ENCODE measurements around the gene CR1.
"Not testable (repeated sequence)": the region's sequence is repeated elsewhere in the genome, so short reads cannot be mapped to it uniquely, and the experiment has no call there.

Gene CR1

DNA sequence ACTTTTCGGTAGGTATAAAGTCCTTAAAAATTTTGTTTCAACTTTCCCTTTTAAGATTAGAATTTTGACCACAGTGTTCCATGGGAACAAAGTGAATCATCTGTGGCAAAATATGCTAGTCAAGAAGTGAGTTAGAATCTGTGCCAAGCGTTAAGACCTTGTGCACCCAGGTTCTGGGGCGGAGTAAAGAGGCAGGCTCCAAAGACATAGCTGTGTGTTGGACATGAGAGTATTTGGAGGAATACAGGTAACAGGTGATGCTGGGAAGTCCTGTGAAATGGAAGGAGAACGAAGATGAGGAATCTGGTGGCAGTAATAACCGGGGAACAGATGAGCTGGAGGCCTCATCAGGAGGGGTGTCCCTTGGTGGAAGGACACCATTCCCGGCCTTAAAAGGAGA lies 138.3 kb downstream of the CR1 start:
- H3K27ac Mint-ChIP-seq; H3K9me3 Mint-ChIP-seq; H3K4me3 Mint-ChIP-seq; H3K4me1 Mint-ChIP-seq (ENCODE audit: low read depth); H3K36me3 Mint-ChIP-seq (ENCODE audit: low read depth): not testable (repeated sequence)
- H3K27me3 Mint-ChIP-seq (ENCODE audit: low read depth): peaks cover 20% of the 10 kb centered on the region

DNA sequence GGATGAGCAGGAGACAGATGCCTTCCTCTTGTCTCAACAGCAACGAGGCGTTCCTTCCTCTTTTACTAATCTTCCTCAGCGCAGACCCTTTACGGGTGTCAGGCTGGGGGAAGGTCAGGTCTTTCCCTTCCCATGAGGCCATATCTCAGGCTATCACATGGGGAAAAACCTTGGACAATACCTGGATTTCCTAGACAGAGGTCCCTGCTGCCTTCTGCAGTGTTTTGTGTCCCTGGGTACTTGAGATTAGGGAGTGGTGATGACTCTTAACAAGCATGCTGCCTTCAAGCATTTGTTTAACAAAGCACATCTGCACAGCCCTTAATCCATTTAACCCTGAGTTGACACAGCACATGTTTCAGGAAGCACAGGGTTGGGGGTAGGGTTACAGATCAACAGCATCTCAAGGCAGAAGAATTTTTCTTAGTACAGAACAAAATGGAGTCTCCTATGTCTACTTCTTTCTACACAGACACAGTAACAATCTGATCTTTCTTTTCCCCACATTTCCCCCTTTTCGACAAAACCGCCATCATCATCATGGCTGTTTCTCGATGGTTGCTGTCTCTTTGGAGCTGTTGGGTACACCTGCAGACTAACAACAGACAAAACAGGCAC lies 139.7 kb downstream of the CR1 start:
- H3K4me3 Mint-ChIP-seq; H3K4me1 Mint-ChIP-seq (ENCODE audit: low read depth); H3K36me3 Mint-ChIP-seq (ENCODE audit: low read depth); H3K27ac Mint-ChIP-seq; H3K9me3 Mint-ChIP-seq: not testable (repeated sequence)
- H3K27me3 Mint-ChIP-seq (ENCODE audit: low read depth): peaks cover 22% of the 10 kb centered on the region

DNA sequence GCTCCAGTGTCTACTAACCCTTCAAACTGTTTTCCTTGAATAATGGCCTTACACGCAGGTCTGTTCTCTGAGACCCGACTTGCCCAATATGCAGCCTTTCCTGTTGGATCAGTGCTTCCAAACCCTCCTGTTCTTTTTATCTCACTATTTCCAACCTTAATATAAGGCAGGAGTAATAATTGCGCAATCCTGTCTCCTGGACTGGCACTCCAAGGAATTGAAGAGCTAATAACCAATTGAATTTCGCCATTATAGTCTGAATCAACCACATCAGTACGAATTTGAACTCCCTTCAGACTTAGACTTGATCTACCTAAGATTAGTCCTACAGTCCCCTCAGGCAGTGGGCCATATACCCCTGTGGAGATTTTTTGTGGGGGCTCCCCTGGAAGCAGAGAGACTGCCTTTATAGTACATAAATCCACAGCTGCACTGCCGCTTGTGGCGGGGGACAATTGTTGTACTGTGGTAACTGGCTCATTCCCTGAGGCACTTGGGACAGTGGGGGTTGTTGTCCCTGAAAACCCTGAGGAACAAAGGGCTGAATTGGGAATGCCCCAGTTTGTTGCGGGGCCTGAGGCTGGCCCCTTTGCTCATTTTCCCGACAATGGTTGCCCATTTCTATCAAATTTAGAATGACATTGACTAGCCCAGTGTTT lies 142.7 kb downstream of the CR1 start:
- not testable (repeated sequence) for H3K4me3 Mint-ChIP-seq, H3K27ac Mint-ChIP-seq
- peaks cover 39% of the 10 kb centered on the region for H3K27me3 Mint-ChIP-seq (ENCODE audit: low read depth)

DNA sequence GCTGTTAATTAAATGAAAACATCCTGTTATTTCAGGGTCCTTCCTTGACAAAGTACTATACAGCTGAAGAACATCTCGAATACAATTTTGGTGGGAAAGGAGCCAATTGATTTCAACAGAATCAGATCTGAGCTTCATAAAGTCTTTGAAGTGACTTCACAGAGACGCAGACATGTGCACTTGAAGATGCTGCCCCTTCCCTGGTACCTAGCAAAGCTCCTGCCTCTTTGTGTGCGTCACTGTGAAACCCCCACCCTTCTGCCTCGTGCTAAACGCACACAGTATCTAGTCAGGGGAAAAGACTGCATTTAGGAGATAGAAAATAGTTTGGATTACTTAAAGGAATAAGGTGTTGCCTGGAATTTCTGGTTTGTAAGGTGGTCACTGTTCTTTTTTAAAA lies 143.4 kb downstream of the CR1 start:
- peaks cover 39% of the 10 kb centered on the region for H3K27me3 Mint-ChIP-seq (ENCODE audit: low read depth)
- not testable (repeated sequence) for H3K36me3 Mint-ChIP-seq (ENCODE audit: low read depth); H3K27ac Mint-ChIP-seq; H3K9me3 Mint-ChIP-seq; H3K4me1 Mint-ChIP-seq (ENCODE audit: low read depth); H3K4me3 Mint-ChIP-seq

More for the DNA sequence above, 142.7 kb downstream of the CR1 start:
- H3K9me3 Mint-ChIP-seq; H3K36me3 Mint-ChIP-seq (ENCODE audit: low read depth); H3K4me1 Mint-ChIP-seq (ENCODE audit: low read depth): not testable (repeated sequence)

DNA sequence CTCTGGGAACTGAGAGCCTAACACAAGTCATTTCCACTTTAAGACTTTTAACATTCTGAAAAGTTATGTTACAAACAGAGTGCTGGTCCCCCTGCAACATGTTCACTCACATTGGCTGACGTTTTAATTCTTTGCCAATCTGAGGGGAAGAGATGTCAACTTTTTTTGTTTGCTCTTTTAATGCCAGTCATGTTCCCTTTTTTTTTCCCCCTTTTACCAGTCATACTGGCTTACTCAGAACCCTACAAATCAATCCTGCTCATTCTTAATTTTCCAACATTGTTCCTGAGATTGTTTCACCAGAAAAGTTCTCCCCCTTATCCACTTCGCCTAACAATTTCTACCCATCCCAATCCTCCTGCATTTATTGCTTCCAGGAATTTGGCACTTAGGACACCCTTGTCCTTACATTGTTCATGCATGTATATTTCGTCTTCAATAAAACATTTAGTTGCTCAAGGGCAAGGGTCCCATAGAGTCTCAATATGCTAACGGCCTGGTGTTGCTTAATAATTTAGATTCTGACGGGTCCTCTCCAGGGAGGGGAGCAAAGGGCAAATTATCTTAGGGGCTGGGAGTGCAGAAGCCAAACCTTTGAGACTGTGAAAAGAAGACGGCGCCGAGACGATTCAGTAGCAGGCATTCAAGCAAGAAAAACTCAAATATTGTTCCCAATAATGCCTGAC lies 148.4 kb downstream of the CR1 start:
- Mint-ChIP-seq H3K27me3 (ENCODE audit: low read depth) (peaks cover 44% of the 10 kb centered on the region), H3K36me3 (ENCODE audit: low read depth) (no peaks in the 10 kb centered on the region), H3K27ac (no peak overlapping the region), H3K4me3 (peak overlapping the region; percentile 81), H3K9me3 (no peaks in the 10 kb centered on the region), H3K4me1 (ENCODE audit: low read depth) (peaks cover 5% of the 10 kb centered on the region)

DNA sequence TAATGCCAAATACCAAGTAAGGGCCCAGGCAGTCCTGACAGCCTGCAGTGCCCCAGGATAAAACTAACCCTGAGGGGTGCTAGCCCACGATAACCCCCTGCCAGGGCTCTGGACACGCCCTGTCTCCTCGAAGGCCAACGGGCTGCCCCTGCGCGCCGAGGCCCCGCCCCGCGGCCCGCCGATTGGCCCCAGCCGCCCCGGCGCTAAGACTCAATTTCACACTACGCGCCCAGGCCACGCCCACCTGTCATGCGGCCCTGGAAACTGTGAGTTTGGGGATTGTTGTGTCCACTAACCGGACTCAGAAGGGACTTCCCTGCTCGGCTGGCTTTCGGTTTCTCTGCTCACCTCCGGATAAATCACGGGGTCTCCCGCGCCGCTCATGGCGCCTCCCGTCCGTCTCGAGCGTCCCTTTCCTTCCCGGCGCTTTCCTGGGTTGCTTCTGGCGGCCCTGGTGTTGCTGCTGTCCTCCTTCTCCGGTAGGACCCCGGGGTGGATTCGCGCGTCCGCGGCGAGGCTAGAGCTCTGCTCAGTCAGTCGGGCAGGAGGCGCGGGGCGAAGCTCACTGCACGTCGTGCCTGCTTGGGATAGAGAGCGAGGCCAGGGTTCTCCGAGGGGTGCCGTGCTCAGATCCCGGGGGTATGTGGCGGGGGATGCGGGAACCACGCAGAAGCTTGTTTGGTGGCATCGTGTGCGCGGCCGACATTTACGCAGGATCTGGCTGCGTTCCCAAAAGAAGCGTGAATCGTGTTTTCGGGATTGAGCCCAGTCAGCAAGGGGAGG lies 149.1 kb downstream of the CR1 start, which contains the start of gene CR1L:
TSS of gene CR1L (plus strand) at position 282 of the 783 bp plus-strand sequence. CDS start at position 383, 101 bp downstream.
- Mint-ChIP-seq H3K4me3 (peak within 1 kb of the TSS; percentile 81), H3K36me3 (ENCODE audit: low read depth) (no peaks in the 10 kb centered on the region), H3K9me3 (no peaks in the 10 kb centered on the region), H3K27me3 (ENCODE audit: low read depth) (peaks cover 45% of the 10 kb centered on the region), H3K4me1 (ENCODE audit: low read depth) (peaks cover 5% of the 10 kb centered on the region), H3K27ac (no peak within 1 kb of the TSS)

DNA sequence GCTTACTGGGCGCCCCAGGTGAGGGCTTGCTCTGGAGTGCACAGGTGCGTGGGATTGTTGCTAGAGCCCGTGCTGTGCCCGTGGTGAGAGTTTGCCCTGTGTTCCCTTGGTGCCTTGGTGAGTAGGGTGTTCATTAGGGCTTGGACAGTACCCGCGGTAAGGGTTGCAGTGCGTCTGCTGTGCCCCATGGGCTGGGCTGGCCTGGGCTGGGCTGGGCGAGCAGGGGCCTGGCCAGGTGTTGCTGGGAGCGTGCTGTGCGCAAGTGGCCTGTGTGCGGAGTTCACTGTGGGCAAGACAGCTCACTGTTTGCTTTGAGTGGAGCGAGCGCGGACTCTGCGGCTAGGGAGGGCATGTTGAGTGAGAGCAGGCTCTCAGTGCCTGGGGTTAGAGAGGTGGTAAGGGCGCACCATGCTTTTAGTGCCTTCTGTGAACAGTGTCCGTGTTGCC lies 149.7 kb downstream of the CR1 start:
- Mint-ChIP-seq H3K36me3 (ENCODE audit: low read depth) (no peaks in the 10 kb centered on the region), H3K27ac (no peak overlapping the region), H3K9me3 (no peaks in the 10 kb centered on the region), H3K4me1 (ENCODE audit: low read depth) (peaks cover 5% of the 10 kb centered on the region), H3K4me3 (no peak overlapping the region), H3K27me3 (ENCODE audit: low read depth) (peaks cover 48% of the 10 kb centered on the region)

DNA sequence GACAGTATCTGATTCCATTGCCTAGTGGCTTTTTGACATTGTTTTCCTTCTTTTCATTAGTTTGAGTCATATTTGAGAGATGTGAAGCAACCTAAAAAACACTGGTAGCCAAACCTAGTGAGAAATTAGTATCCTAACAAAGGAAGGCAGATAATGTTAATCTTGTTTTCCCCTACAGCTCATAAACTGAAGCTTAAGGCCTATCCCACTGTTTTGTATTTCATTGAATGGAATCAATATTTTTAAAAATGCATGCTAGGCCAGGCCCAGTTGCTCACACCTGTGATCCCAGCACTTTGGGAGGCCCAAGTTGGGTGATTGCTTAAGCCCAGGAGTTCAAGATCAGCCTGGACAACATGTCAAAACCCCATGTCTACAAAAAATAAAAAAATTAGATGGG lies 150.2 kb downstream of the CR1 start:
- Mint-ChIP-seq H3K4me1 (ENCODE audit: low read depth) (peaks cover 5% of the 10 kb centered on the region), H3K27ac (no peak overlapping the region), H3K4me3 (peak overlapping the region; percentile 6), H3K36me3 (ENCODE audit: low read depth) (no peaks in the 10 kb centered on the region), H3K27me3 (ENCODE audit: low read depth) (peaks cover 43% of the 10 kb centered on the region), H3K9me3 (no peaks in the 10 kb centered on the region)

DNA sequence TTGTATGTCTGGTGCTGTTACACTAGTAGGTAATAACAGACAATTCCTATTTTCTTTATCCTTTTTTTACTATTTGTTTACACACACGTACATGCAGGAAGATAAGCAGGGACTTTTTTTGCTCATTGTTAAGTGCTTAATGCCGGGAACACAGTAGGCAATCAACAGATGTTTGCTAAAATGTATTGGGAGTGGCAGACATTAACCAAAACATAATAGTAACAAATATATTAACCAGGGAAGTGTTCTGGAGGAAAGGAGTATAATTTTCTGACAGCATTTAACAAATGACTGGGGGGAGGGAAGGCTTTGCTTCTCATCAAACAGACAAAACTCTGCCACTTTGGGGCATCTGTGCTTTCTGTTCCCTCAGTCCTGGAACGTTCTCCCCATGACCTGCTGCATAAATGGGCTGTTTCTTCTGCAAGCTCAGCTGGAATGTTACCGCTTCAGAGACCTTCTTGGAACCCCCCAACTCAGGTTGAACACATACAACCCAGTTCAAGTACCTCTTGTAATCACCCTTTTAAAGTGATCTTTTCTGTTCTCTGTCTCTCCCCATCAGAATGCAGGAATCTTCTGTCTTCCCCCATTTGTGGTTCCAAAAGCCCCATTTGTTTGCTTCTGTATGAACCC lies 151.1 kb downstream of the CR1 start:
- Mint-ChIP-seq H3K4me3 (no peak overlapping the region), H3K4me1 (ENCODE audit: low read depth) (peaks cover 5% of the 10 kb centered on the region), H3K36me3 (ENCODE audit: low read depth) (no peaks in the 10 kb centered on the region), H3K27me3 (ENCODE audit: low read depth) (peaks cover 43% of the 10 kb centered on the region), H3K27ac (no peak overlapping the region), H3K9me3 (no peaks in the 10 kb centered on the region)

DNA sequence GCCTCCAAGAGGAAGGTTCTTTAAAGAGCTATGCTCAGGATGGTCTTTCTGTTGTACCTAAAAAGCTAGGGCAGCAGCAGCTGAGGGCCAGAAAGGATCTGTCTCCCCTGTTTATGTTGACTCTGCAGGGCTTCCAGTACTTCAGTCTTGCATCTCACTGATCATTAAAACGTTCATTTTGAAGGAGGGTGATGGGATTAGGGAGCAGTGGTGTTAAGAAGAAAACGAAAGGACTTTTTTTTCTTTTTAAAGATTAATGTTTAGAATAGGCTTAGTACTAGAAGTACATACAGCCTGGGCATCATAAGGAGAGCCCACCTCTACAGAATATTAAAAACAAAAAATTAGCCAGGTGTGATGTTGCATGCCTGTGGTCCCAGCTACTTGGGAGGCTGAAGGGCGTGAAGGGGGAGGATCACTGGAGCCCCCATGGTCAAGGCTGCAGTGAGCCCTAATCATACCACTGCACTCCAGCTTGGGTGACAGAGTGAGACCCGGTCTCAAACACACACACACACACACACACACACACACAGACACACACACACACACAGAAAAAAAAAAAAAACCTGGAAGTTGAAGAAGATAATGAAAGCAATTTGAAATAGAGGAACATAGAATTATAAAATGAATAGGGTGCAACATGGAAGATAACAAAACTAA lies 151.8 kb downstream of the CR1 start:
- H3K27me3 Mint-ChIP-seq (ENCODE audit: low read depth): peaks cover 36% of the 10 kb centered on the region
- peaks cover 5% of the 10 kb centered on the region for H3K4me1 Mint-ChIP-seq (ENCODE audit: low read depth)
- H3K36me3 Mint-ChIP-seq (ENCODE audit: low read depth): no peaks in the 10 kb centered on the region
- H3K27ac Mint-ChIP-seq: no peak overlapping the region
- H3K9me3 Mint-ChIP-seq: no peaks in the 10 kb centered on the region
- H3K4me3 Mint-ChIP-seq: no peak overlapping the region

DNA sequence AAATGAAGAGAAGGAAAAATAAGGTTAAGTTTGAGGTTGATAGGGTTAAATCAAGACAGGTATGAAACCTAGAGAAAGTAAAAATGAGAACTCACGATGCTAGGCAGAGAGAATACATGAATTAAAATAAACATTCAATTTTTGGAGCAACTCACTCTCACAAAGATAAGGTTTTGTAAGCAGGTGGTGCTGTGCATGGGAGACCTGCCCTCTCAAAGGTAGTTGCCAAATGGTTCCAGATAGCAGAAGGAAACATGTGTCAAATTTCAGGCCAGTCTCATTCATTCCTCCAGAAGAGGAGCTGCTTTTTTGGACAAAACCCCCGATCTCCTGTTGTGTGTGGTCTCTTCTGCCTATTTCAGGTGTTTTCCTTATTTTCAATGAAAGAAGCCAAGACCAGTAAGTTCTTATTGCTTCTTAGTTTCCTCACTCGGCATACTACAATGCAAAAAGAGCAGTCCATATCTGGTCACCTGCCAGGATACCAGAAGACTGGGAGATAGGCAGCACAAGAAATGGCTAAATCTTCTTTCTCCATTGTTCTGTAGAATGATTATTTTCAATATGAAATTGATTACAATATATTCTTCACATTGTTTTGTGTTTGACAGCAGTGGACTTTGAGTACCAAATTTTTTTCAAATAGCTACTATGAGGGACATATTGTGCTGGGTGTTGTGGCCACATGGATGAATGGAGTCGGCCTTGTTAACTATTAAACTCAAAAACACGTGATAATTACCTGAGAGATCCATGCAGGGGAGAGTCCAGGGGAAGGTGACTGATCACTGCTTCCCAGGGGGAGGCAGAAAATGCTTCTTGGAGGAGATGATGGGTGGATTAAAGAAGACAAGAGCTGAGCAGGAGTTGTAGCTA lies 152.6 kb downstream of the CR1 start:
- Mint-ChIP-seq H3K4me1 (ENCODE audit: low read depth) (peaks cover 5% of the 10 kb centered on the region), H3K27ac (no peak overlapping the region), H3K4me3 (no peak overlapping the region), H3K36me3 (ENCODE audit: low read depth) (no peaks in the 10 kb centered on the region), H3K9me3 (no peaks in the 10 kb centered on the region), H3K27me3 (ENCODE audit: low read depth) (peaks cover 28% of the 10 kb centered on the region)

DNA sequence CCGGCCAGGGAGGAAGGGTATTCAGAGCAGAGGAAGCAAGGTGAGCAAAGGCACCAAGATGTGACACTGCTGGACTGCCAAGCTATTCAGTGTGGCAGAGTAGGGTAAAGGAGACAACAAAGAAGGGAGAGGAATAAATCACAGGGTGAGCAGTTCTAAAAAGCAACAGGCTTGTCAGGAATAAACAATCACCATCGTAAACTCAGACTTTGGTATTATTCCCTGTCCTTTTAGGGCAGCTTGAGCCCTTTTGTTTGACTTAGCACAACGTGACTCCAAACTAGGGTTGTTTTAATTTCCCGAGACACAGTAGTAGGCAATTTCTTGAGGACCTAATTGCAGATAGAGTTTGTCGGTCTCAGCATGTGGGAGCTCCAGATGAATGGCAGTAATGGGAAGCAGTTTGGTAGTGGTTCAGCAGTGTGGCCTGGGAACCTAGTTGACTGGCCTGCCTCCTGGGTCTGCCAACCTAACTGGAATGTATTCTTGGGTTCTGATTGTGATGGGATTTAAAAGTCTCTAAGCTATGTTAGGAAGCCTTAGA lies 153.3 kb downstream of the CR1 start:
- no peaks in the 10 kb centered on the region for H3K36me3 Mint-ChIP-seq (ENCODE audit: low read depth)
- H3K9me3 Mint-ChIP-seq: no peaks in the 10 kb centered on the region
- no peak overlapping the region for H3K27ac Mint-ChIP-seq
- no peak overlapping the region for H3K4me3 Mint-ChIP-seq
- peaks cover 3% of the 10 kb centered on the region for H3K4me1 Mint-ChIP-seq (ENCODE audit: low read depth)
- peaks cover 28% of the 10 kb centered on the region for H3K27me3 Mint-ChIP-seq (ENCODE audit: low read depth)
